Effector CD8-positive, alpha-beta T cell (primary cell): ENCODE measurements around the gene KCNJ13.
"Not testable (repeated sequence)": the region's sequence is repeated elsewhere in the genome, so short reads cannot be mapped to it uniquely, and the experiment has no call there.

Source experiments
- DNase-seq: peaks from one replicate; lab custom pipeline; 2025; lab: John Stamatoyannopoulos, UW

KCNJ13 gene

DNA sequence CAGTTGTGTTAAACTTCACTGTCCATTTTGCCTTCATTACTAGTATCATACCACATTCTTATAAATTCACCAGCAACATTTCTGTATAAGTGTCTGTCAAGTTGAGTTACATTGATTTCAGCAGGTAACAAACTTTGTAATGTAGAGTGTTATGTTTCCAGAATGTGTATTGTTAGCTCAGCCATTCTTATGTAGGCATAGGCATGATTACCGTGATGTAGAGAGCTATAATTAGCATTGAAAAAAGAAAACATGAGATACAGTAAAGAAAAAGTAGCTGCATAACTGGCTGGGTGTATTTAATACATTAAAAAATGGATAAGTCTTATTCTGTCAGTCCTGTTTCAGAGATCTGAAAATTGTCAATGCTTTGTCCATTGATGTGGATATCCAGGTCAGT is 8.5 kb downstream of the KCNJ13 start:
- no peak for DNase-seq

DNA sequence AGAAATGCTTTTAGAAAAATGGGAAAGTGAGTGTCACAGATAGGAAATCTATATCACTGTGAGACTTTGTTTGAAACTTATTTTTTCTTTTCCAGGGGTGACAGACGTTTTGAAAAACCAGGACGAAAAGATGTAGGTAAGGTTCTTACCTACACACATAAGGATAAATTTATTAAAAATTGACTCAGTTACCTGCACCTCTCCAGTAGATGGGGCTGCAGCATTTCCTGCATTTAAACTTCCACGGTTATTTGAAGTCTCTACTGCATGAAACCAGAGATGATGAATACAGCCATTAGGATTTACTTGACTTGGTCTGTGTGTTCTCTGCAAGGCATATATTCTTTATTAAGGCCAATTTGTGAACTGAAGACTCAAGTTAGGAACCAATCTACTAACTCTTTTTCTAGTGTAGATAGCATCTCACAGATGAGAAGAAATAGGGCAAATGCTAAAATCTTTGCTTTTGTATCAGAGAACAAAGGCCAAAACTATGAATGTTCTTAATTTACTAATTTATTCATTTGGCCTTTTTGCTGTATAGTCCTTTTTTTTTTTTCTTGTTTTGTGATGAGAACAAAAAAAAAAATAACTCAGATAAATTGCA is 15.0 kb downstream of the KCNJ13 start:
- no peak for DNase-seq

DNA sequence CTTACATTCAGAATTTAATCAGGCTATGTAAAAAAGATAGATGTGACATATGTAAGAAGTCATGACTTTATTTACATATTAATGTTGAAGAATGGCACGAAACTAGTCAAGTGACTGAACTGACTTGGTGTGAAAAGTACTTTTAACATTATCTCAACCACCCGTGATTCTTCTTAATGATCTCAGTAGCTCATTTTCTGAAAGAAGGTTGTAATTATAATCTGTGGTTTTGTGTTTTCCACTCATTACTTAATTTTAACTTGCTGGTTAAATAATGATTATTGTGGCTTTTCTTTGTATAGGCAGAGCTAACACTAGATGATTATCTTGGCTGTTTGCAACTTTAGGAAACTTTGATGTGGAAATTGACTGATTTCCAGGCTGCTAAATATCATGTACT is 18.5 kb downstream of the KCNJ13 start:
- DNase-seq: no peak

DNA sequence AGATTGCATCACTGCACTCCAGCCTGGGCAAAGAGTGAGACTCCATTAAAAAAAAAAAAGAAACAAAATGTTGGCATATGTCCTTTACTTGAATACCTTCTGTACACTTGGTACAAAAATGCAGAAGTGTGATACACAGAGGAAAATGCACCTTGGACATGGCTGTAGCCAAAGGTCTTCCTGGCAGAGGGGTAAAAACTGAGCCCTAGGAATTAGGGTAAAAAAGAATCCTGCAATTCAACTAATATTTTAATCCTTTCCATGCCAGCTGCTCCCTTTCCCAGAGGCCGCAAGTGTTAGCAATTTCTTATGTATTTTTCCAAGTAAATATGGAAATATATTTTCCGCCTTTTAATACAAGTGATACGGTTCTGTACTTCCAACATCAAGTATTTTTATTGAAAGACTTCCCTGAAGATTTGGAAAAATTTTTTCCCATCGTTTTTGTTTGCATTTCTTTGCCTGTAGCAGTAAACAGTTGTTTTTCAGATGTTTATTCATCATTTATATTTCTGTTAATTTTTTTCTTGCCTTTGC is 26.2 kb downstream of the KCNJ13 start:
- DNase-seq: no peak

DNA sequence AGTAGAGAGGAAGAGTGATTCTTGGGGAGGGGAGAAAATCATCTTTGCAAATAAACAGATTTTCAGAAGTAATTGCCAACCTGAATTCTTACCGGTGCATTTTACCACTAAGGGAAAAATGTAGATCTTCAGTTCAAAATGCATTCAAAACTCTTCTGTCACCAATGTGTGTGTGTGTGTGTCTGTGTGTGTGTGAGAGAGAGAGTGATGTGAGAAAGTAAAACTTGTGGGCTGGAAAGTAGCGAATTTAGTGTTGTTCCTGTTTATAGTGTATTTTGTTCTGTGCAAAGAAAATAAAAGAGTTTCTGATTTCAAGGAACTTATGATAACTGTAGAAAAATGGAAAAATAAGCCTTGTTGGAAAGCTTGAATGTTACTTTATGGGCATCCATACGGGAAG is 27.0 kb downstream of the KCNJ13 start:
- DNase-seq: no peak

DNA sequence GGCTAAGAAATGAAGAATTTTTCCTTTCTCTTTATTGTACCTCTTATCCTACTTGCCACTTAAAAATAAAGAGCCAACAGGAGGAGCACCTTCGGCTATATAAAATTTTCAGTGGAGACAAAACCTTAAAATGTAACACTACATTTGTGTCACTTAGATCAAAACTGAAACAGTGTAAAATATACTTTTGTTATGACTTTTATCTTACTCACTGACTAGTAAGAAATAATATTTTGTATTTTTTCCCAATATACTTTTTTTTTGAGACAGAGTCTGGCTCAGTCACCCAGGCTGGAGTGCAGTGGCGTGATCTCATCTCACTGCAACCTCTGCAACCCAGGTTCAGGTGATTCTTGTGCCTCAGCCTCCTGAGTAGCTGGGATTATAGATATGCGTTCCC is 28.3 kb downstream of the KCNJ13 start:
- no peak for DNase-seq

DNA sequence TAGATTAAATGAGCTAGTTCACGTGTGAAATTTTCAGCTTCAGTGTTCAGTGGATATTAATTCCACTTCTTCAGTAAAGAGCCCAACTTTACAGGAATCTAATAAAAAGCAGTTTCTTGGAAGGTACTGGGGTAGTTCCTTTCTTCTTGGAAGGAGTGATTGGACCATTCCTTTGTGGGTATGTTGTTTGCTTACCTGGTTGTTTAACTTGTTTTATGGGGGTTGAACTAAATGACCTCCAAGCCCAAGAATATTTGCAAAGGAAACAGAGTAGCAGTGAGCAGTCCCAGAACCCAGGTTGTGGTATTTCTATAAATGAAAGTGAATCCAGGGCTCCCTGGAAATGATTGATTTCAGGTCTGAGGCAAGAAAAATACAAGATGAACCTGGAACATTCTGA is 31.4 kb downstream of the KCNJ13 start:
- DNase-seq: no peak

DNA sequence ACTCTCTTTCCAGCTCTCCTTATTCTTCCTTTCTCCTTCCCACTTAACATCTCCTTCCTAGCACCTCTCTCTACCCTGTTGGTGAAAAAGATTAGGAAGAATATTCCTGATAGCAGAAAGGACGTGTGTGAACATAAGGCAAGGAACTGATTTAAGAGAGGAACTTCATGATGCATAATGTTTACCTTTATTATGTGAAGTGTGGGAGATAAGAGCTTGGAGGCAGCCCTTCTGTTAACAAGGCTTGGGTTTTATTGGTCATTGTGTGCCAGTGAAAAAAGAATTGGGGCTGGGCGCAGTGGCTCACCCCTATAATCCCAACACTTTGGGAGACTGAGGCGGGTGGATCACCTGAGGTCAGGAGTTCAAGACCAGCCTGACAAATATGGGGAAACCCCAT is 34.4 kb downstream of the KCNJ13 start:
- no peak for DNase-seq

DNA sequence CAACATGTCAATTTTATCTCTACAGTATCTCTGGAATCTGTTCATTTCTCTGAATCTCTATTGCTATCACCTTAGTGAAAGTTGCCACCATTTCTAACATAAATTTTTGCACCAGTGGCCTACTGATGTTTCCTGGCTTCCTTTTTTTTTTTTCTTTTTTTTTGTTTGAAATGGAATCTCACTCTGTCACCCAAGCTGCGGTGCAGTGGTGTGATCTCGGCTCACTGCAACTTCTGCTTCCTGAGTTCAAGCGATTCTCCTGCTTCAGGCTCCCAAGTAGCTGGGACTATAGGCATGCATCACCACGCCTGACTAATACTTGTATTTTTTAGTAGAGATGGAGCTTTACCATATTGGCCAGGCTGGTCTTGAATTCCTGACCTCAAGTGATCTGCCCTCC is 35.1 kb downstream of the KCNJ13 start:
- DNase-seq: no peak

DNA sequence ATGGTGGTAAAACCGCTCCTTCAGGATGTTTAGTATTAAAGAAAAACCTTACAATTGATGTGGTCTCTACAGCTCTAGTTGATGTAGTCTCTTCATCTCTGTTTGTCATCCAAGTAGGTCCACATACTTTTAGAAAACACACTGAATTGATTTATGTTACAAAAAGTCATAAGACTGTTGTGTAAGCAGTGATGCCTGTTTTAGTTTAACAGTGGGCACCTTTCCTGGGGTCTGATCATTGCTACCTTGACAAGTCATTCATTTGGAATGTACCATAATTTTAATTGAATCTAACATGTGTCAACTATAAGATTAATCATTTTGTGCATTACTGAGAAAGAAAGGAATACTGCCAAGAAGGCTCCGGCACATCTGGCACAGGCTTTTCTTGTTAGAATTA is 44.9 kb downstream of the KCNJ13 start:
- DNase-seq: no peak

DNA sequence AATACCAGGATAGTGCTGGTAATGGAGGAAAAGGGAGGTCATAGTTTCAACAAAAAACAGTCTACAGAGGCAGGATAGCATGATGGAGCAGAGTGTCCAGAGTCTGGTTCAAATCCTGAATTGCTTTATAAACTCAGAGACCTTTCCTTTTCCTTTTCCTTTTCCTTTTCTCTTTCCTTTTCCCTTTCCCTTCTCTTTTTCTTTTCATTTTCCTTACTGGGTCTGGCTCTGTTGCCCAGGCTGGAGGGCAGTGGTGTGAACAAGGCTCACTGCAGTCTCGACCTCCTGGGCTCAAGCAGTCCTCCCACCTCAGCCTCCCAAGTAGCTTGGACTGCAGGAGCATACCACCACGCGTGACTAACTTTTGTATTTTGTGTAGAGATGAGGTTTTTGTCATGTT is 47.6 kb downstream of the KCNJ13 start:
- no peak for DNase-seq

DNA sequence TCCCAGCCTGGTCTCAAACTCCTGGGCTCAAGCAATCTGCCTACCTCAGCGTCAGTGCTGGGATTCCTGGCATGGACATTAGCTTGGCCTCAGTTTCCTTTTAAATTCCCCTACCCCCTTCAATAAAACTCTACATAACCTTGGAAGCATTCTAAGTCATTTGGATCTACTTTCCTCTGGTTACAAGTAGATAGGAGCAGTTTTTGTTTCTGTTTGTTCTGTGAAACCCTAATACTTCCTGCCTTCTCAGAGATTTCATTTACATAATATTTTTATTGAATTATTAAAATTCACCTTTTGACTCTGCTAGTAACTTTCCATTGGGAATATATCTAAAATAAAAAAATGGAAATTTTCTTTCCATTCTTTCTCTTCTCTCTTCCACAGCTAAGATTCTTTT is 53.3 kb downstream of the KCNJ13 start:
- no peak for DNase-seq

DNA sequence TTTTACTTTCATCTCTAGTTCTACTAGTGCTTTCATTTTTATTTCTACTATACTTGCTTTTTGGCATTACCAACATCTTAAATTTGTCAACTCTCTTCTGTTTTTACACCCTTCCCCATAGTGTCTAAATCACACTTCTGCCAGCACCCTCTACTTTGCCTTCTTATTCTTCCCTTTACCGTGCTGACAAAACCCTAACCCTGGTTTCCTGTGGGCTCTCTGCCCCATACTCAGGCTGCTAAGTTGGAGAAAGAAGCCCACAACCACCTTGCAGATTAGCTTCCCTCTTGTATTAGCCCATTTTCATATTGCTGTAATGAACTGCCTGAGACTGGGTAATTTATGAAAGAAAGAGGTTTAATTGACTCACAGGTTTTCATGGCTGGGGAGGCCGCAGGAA is 54.5 kb downstream of the KCNJ13 start:
- no peak for DNase-seq

DNA sequence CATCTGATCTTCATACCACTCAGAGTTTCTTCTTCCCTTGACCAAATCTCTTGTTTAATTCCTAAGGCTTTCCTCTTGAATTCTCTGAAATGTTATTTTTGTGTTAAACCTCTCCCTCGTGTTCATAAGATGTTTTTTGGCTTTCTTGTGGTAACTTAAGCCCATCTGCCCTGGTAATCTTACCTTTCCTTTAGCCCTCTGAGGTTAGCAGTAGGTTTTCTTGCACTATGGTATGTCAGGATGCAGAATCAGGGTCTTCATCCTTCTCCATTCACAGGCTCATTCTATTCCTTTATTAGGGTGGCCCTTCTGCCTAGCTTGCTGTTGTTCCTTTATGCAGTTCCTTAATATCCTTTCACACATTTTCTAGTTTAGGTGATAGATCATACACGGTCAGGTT is 55.1 kb downstream of the KCNJ13 start:
- DNase-seq: no peak

DNA sequence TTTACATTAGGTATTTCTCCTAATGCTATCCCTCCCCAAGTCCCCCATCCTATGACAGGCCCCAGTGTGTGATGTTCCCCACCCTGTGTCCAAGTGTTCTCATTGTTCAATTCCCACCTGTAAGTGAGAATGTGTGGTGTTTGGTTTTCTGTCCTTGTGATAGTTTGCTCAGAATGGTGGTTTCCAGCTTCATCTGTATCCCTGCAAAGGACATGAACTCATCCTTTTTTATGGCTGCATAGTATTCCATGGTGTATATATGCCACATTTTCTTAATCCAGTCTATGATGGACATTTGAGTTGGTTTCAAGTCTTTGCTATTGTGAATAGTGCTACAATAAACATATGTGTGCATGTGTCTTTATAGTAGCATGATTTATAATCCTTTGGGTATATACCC is 56.3 kb downstream of the KCNJ13 start:
- DNase-seq: not testable (repeated sequence)
